Measurements from ENCODE around the gene GAS7. TPM values are rescaled to one million over a fixed set of nuclear protein-coding genes. Genes with fewer than 3 reads are reported as not detected.

The GAS7 gene
- total RNA-seq, 1 experiment from 2014 or later: 6.0 TPM

DNA sequence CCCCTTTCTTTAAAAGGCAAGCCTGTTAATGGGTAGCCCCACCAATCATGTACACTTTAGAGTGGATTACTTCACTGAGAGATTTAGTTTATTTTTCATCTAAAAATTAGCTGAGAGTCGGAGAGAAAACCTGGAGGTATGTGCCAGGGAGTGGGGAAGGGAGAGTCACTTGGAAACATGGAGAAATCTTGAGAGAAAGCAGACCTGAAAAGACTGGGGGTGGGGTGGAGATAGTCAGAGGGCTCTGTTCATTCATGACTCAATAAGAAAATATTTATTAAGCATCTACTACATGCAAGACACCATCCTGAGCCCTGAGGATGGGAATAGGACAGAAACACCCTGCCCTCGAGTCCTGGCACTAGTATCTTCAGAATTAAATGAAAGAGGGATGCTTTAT is 265.9 kb downstream of the GAS7 start:
- Histone ChIP-seq H3K4ac (ENCODE audit: low read depth, low read length) (no peak overlapping the region), H2BK12ac (ENCODE audit: insufficient read length, low read depth, low read length) (no peak overlapping the region), H2BK5ac (ENCODE audit: insufficient read length, low read length) (no peak overlapping the region), H3K79me2 (ENCODE audit: insufficient read depth, low read length) (no peaks in the 10 kb centered on the region), H3K9ac (ENCODE audit: extremely low read depth, insufficient read length, low read length) (no peak overlapping the region), H3K27me3 (ENCODE audit: insufficient read depth, low read length) (no peaks in the 10 kb centered on the region), H3K27ac (ENCODE audit: insufficient read length, low read depth, low read length) (no peak overlapping the region), H4K20me1 (ENCODE audit: control insufficient read depth, insufficient read depth, insufficient read length) (no peaks in the 10 kb centered on the region), H3K4me1 (ENCODE audit: insufficient read depth, low read length) (no peaks in the 10 kb centered on the region), H2AFZ (ENCODE audit: low read length) (no peak overlapping the region), H3K18ac (ENCODE audit: insufficient read length, low read depth, low read length) (no peak overlapping the region), H4K5ac (ENCODE audit: insufficient read length, low read depth, low read length) (no peak overlapping the region), H2BK20ac (ENCODE audit: low read depth, low read length, poor library complexity, severe bottlenecking) (no peak overlapping the region), H3K23me2 (ENCODE audit: insufficient read length, low read depth, low read length, poor library complexity, severe bottlenecking) (no peaks in the 10 kb centered on the region), H3K23ac (ENCODE audit: insufficient read length, low read depth, low read length) (no peak overlapping the region), H2AK5ac (ENCODE audit: insufficient read length, low read length) (no peak overlapping the region), H3K4me2 (ENCODE audit: insufficient read depth, insufficient read length, low read length) (no peak overlapping the region), H2BK120ac (ENCODE audit: low read depth, low read length, poor library complexity, severe bottlenecking) (no peak overlapping the region), H3K56ac (ENCODE audit: insufficient read length, low read depth, low read length) (no peak overlapping the region), H3T11ph (ENCODE audit: low read length) (no peak overlapping the region), H3K9me3 (ENCODE audit: control insufficient read depth, low read depth, low read length) (no peaks in the 10 kb centered on the region), H4K91ac (ENCODE audit: insufficient read length, low read depth, low read length) (no peak overlapping the region), H2BK15ac (ENCODE audit: low read depth, low read length) (no peak overlapping the region), H4K8ac (replicated peaks; ENCODE audit: insufficient read length, low read depth, low read length) (no peak overlapping the region), H3K14ac (ENCODE audit: insufficient read depth, low read length) (no peak overlapping the region), H3K79me1 (ENCODE audit: insufficient read depth, low read depth, low read length, poor library complexity, severe bottlenecking) (no peaks in the 10 kb centered on the region)
- no peak for DNase-seq
- Mint-ChIP-seq H3K9me3 (no peaks in the 10 kb centered on the region), H3K27me3 (ENCODE audit: low read depth) (peaks cover 2% of the 10 kb centered on the region; the same call in 1 of the 2 replicates), H3K4me1 (peaks cover 12 to 23% of the 10 kb centered on the region in 2 experiments), H3K36me3 (ENCODE audit: insufficient read depth in 1 of 3, low read depth in 3 of 3) (no peaks in the 10 kb centered on the region), H3K27ac (no peak overlapping the region), H3K4me3 (no peak overlapping the region)
- TF ChIP-seq, protein P1, sequence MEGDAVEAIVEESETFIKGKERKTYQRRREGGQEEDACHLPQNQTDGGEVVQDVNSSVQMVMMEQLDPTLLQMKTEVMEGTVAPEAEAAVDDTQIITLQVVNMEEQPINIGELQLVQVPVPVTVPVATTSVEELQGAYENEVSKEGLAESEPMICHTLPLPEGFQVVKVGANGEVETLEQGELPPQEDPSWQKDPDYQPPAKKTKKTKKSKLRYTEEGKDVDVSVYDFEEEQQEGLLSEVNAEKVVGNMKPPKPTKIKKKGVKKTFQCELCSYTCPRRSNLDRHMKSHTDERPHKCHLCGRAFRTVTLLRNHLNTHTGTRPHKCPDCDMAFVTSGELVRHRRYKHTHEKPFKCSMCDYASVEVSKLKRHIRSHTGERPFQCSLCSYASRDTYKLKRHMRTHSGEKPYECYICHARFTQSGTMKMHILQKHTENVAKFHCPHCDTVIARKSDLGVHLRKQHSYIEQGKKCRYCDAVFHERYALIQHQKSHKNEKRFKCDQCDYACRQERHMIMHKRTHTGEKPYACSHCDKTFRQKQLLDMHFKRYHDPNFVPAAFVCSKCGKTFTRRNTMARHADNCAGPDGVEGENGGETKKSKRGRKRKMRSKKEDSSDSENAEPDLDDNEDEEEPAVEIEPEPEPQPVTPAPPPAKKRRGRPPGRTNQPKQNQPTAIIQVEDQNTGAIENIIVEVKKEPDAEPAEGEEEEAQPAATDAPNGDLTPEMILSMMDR (conservative IDR thresholded peaks at IDR 0.05): no peak
- no CpG with 5 or more reads among the region's 2 CpGs for WGBS (ENCODE audit: extremely low coverage, insufficient read length, low lambda C conversion rate)
